Measurements from ENCODE around the gene DPPA5.
"Not testable (repeated sequence)": the region's sequence is repeated elsewhere in the genome, so short reads cannot be mapped to it uniquely, and the experiment has no call there.

Gene DPPA5, protein sequence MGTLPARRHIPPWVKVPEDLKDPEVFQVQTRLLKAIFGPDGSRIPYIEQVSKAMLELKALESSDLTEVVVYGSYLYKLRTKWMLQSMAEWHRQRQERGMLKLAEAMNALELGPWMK

GRCh38 chr6:73353636-73354593 lies at the start of gene DPPA5:
Gene DPPA5, minus strand, starts transcription at chr6:73354276. Its CDS starts 51 bp downstream, at chr6:73354225.
- no peak for DNase-seq (ENCODE audit: low spot score)

GRCh38 chr6:73400656-73401055 lies 46.6 kb upstream of the DPPA5 start:
- DNase-seq (ENCODE audit: low spot score): no peak

- DNase-seq (ENCODE audit: low spot score): no peak
Observed at GRCh38 chr6:73395875-73396274, 41.8 kb upstream of the DPPA5 start.

DNA sequence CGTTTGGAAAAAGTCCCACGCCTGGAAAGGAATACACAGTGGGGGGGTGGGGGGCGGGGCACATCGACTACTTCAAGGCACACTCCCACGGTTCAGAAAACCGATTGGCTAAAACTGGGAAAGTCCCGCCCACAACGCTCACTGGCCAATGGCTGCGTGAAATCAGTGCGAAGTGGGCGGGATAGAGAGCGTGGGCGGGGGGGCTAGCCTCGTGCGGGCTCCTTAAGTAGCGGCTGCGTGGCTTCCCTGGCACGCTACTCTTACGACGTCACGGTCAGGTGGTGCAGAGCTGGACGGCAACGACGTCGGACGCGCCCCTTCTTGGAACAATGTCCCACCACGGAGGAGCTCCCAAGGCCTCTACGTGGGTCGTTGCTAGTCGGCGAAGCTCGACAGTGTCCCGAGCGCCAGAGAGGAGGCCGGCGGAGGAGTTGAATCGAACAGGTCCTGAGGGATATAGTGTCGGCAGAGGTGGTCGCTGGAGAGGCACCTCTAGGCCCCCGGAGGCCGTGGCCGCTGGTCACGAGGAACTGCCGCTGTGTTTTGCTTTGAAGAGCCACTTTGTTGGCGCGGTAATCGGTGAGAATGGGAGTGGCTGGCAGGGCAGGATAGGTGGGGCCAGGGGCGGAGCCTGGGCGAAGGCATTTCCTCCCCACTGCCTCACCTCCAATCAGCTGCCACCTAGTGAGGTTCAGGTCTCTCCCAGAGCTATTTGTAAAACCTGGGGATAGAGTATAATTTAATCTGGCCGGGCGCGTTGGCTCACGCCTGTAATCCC lies 40.7 kb upstream of the DPPA5 start, which contains the start of gene DDX43:
Gene DDX43, plus strand, starts transcription at position 252 of the 778 bp plus-strand sequence. Its CDS starts 78 bp downstream, at position 330.
- DNase-seq (ENCODE audit: low spot score): peak; percentile 9

- peak; percentile 12 for DNase-seq (ENCODE audit: low spot score)
Observed at GRCh38 chr6:73393278-73393677, 39.2 kb upstream of the DPPA5 start.

DNA sequence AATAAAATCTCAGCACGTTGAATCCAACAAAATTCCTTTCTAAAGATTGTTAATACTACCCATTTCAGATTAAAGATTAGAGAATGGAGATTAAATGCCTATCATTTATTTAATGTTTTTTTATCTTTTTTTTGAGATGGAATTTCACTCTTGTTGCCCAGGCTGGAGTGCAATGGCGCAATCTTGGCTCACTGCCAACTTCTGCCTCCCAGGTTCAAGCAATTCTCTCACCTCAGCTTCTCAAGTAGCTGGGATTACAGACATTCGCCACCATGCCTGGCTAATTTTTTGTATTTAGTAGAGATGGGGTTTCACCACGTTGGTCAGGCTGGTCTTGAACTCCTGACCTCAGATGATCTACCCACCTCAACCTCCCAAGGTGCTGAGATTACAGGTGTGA lies 38.1 kb upstream of the DPPA5 start:
- not testable (repeated sequence) for DNase-seq (ENCODE audit: low spot score)

- no peak for DNase-seq (ENCODE audit: low spot score)
Observed at GRCh38 chr6:73391675-73392074, 37.6 kb upstream of the DPPA5 start.

DNA sequence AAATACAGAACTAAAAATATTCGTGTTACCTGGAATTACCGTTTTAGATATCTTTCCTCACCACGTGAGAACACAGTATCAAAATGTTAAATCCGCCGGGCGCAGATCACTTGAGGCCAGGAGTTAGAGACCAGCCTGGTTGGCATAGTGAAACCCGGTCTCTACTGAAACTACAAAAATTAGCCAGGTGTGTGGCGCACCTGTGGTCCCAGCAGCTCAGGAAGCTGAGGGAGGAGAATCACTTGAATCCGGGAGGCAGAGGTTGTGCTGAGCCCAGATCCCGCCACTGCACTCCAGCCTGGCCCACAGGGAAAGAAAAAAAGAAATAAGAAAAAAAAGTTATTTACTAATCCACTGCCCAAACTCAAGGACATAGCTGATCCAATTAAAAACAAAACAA lies 35.8 kb upstream of the DPPA5 start:
- no peak for DNase-seq (ENCODE audit: low spot score)

DNA sequence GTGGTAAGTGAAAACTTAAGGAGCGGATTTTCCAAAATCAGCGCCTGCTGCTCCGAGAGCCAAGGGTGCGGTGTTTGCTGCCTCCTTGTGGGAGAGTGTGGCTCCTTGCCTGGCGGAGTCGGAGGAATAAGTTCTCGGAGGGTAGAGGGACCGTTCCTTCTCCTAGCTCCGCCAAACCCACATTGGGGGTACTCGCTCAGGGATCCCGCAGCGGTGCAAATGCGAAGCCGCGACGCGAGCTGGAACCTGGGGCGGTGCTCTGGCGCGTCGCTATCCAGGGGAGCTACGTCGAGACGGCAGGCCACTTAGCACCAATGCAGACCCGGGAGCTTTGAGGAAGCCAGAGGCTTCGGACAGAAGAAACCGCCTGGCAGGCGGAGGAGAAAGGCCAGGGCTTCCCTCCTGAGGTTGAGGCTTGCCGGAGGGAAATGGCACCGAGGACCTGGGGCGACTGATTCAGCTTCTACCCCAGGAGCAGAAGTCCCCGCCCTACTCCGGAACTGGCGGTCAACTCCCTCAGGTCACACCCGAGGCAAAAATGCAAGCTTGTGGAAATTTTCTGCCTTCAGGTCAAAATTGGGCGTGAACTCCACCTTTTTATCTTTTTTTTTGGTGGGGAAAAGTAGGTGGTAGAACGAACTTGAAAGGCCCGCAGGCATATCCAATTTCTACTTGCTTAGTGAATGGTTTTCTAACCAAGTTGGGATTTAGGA lies 34.9 kb upstream of the DPPA5 start:
- DNase-seq (ENCODE audit: low spot score): peak; percentile 84

DNA sequence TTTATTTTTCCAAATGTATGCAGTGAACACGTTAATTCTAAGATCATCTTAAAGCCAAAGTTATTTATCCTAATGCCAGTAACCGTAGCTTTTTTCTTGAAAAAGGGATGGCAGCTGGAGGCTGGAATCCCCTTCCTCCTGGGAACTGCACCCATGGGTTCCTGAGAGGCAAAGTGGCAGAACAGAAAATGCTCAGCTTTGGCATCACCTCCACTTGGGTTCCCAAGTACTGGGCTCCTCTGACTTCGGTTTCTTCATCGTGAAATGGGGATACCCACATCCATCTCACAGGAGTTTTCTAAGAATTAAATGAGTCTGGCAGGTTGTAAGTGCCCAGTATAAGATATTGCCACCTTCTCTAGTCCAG lies 34.3 kb upstream of the DPPA5 start:
- DNase-seq (ENCODE audit: low spot score): no peak

DNA sequence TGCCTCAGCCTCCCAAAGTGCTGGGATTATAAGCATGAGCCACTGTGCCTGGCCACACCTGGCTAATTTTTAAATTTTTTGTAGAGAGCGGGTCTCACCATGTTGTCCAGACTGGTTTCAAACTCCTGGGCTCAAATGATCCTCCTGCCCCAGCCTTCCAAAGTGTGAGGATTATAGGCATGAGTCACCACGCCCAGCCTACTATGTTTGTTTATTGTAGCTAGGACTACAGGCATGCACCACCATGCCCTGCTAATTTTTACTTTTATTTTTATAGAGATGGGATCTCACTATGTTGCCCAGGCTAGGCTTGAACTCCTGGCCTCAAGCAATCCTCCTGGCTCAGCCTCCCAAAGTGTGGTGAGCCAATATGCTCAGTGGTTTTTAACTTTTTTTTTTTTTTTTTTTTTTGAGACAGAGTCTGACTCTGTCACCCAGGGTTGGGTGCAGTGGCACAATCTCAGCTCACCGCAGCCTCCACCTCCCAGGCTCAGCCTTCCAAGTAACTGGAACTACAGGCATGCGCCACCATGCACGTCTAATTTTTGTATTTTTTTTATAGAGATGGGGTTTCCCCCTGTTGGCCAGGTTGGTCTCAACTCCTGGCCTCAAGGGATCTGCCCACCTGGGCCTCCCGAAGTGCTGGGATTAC lies 28.5 kb upstream of the DPPA5 start:
- no peak for DNase-seq (ENCODE audit: low spot score)

GRCh38 chr6:73381531-73381930 lies 27.5 kb upstream of the DPPA5 start:
- DNase-seq (ENCODE audit: low spot score): not testable (repeated sequence)

- DNase-seq (ENCODE audit: low spot score): no peak
Observed at GRCh38 chr6:73377225-73377624, 23.1 kb upstream of the DPPA5 start.

DNA sequence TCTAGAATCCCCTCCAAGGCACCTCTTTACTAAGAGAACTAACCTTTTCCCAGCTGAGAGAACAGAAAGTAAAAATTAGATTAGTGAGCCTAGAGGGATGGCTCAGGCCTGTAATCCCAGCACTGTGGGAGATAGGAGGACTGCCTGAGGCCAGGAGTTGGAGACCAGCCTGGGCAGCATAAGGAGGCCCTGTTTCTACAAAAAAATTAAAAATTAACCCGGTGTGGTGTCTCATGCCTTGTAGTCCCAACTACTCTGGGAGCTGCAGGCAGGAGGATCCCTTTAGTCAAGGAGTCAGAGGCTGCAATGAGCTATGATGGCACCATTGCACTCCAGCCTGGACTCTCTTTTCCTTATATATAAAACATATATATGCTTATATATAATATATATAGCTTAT lies 21.1 kb upstream of the DPPA5 start:
- no peak for DNase-seq (ENCODE audit: low spot score)

DNA sequence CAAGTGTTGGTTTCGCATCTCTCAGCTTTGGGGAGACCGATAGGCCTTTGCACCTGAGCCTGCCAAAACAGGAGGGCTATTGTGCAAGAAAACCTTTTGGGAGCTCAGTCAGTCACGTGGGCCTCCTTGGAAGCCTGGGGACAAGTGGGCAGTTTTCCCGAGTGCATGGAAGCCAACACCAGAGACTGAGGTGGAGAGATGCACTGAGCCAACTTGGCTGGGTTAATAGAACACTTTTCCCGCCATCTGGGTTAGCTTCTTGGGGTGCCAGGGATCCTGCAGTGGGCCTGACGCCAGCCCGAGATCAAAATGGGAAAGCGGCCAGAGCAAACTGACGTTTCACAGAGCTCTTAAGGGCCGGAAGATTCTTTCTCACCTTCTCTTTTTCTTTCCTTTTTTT lies 18.4 kb upstream of the DPPA5 start:
- no peak for DNase-seq (ENCODE audit: low spot score)

GRCh38 chr6:73371984-73372383 lies 17.9 kb upstream of the DPPA5 start:
- DNase-seq (ENCODE audit: low spot score): no peak

- DNase-seq (ENCODE audit: low spot score): no peak
Observed at GRCh38 chr6:73369563-73369962, 15.5 kb upstream of the DPPA5 start, which contains the start of gene OOEP. Gene OOEP, minus strand, starts transcription at chr6:73369897. Its CDS starts 105 bp downstream, at chr6:73369792.

GRCh38 chr6:73369157-73369556 lies 15.1 kb upstream of the DPPA5 start:
- DNase-seq (ENCODE audit: low spot score): no peak

DNA sequence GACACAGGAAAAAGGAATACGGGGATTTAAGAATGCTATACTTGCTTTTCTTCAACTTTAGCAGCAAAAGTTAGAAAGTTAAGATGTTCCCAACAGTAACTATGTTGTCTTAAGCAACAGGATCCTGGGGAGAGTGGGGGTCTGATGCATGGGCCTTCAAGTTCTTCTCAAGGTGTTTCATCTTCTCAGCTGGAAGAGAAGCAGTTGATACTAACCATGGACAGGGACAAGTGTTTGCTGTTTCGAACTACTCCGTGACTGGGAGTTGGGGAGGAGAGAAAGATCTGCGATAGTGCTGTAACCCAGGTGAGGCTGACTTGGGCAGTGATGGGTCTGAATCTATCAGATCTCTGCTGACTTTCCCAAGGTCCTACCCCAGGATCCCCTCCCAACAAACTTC lies 14.6 kb upstream of the DPPA5 start:
- no peak for DNase-seq (ENCODE audit: low spot score)

GRCh38 chr6:73367761-73368355 lies 13.8 kb upstream of the DPPA5 start:
- no peak for DNase-seq (ENCODE audit: low spot score)

DNA sequence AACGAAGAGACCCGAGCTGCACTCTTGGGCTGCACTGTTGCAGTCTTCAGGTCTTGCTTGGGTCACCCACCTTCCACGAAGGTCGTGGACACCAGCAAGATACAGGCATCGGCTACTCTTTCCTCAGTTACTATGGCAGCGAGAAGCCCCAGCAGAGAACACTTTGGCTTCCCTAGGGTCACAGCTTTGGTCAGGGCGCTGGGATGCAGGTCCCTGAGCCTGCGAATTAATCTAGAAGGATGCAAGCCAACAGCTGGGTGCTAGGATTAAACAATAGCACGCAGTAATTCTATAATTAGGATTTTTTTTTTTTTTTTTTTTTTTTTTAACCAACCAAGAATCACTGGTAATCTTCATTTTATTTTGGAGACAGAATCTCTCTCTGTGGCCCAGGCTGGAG lies 10.5 kb upstream of the DPPA5 start:
- no peak for DNase-seq (ENCODE audit: low spot score)

Measured in GM03348 (cell line).